NT2/D1 (cell line): ENCODE measurements around the gene PSMA6.

Experiments used
- SUZ12 ChIP-seq: IDR thresholded peaks from 2 replicates; pipeline ENCODE4 v1.6.1; 2011; ENCODE audit not compliant: insufficient read length, insufficient read depth; ENCODE audit errors: extremely low read depth
- YY1 ChIP-seq: IDR thresholded peaks from 2 replicates; pipeline ENCODE4 v1.6.1; 2011; ENCODE audit not compliant: insufficient read length, insufficient read depth
- ZNF274 ChIP-seq: IDR thresholded peaks from 2 replicates; pipeline ENCODE4 v1.6.1; 2011; ENCODE audit warnings: mild to moderate bottlenecking, low read depth, low read length

GRCh38 chr14:35333264-35333730, 41.1 kb downstream of the PSMA6 start:
- TF ChIP-seq YY1 (no peak), ZNF274 (no peak), SUZ12 (no peak)
